Body of pancreas (tissue), 4 donors: ENCODE results near the gene PCSK1. TPM values are rescaled to one million over a fixed set of nuclear protein-coding genes. Genes with fewer than 3 reads are reported as not detected.
A peak's percentile ranks its signal among the peaks of the same experiment; 100 is the strongest.

ENCODE experiments used
- ATAC-seq: fragments of 150-250 bp; one replicate; pipeline ENCODE4 v1.9.1; 2016
- DNase-seq, 4 donors: peaks; one replicate each; pipeline ENCODE4 v3.0.0-alpha.2; 2019
- H3K27ac ChIP-seq, 4 donors: fragments of 200-600 bp; sonication (generic); 1 replicate in 3 of 4; 2 replicates in 1 of 4; pipeline versions ENCODE4 v1.5.1 to v1.6.1; 2016 to 2019; ENCODE audit warnings: mild to moderate bottlenecking in 1 of 4, mixed read lengths in 1 of 4, moderate library complexity in 1 of 4
- H3K27me3 ChIP-seq, 2 donors: fragments of 200-600 bp; sonication (generic); one replicate each; pipeline ENCODE4 v1.6.0; 2016; ENCODE audit warnings: mild to moderate bottlenecking in 1 of 2
- H3K36me3 ChIP-seq, 2 donors: fragments of 200-600 bp; sonication (generic); replicated peaks in 1 of 2; 2 replicates each; pipeline ENCODE4 v1.5.1; 2016; ENCODE audit warnings: low read depth in 2 of 2; ENCODE audit not compliant: insufficient read depth in 1 of 2
- H3K4me1 ChIP-seq: fragments of 200-600 bp; sonication (generic); one replicate; pipeline ENCODE4 v1.6.0; 2016
- H3K4me3 ChIP-seq, 2 donors: fragments of 200-600 bp; sonication (generic); 1 replicate in 1 of 2; 2 replicates in 1 of 2; pipeline ENCODE4 v1.5.1; 2016 to 2019
- H3K9me3 ChIP-seq, 3 donors: fragments of 200-600 bp; sonication (generic); 1 replicate in 2 of 3; 2 replicates in 1 of 3; pipeline ENCODE4 v1.5.1; 2016
- POLR2A ChIP-seq, 3 donors: fragments of 450-650 bp; IDR thresholded peaks; one replicate each; pipeline ENCODE4 v1.6.1; 2016; ENCODE audit warnings: antibody characterized with exemption in 3 of 3, mild to moderate bottlenecking in 2 of 3
- WGBS, 2 donors: methylation state at CpG; one replicate each; pipeline ENCODE4 v1.1.5; 2017; 5-methylcytosine and 5-hydroxymethylcytosine counted together
- intact Hi-C: fragments of 100-400 bp; cut with DNase I; formaldehyde crosslinking; loops from one replicate; pipeline ENCODE4 v1.15.1; 2023
- total RNA-seq, 2 donors: library from RNA; depleted of rRNA; stranded (reverse); fragments of >200 nt; gene quantifications; one replicate each; pipeline ENCODE4 v1.1.0, GENCODE V29; 2016
- TF ChIP-seq, protein P1 (sequence below), 7 experiments: fragments of 450-650 bp in 4 of 7; fragments of 200-600 bp in 3 of 7; sonication (generic) in 3 of 7; IDR thresholded peaks; one replicate each; pipeline ENCODE4 v1.5.1; 2016 to 2019; ENCODE audit warnings: antibody characterized with exemption in 7 of 7

Gene PCSK1
- total RNA-seq, 2 donors from 2014 or later: 7.5 to 7.9 TPM

- no peak for DNase-seq
These were observed 41.1 kb downstream of the PCSK1 start for GRCh38 chr5:96391921-96392320.

DNA sequence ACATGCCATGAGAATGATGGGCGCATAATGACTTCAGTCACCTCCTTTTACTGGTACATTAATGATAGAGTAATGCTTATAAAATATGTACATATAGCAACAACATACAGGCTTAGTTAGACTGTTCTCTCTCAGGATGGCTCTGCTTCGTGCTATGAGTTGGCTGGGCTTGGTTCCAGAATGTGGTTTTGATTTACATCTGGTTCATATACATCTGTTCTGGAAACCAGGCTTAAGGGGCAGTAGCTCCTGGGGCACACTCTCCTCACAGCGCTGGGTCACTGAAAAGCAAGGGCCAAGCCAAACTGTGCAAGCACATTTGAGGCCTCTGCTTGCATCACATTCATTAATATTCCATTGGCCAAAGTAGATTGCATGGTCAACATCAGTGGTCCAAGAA is 44.9 kb downstream of the PCSK1 start:
- Histone ChIP-seq H3K27me3 (no peaks in the 10 kb centered on the region), H3K4me1 (no peaks in the 10 kb centered on the region), H3K36me3 (no peaks in the 10 kb centered on the region), H3K4me3 (no peak overlapping the region), H3K9me3 (no peaks in the 10 kb centered on the region), H3K27ac (no peak overlapping the region)
- no peak for TF ChIP-seq POLR2A (IDR thresholded peaks at IDR 0.05)
- TF ChIP-seq, protein P1, sequence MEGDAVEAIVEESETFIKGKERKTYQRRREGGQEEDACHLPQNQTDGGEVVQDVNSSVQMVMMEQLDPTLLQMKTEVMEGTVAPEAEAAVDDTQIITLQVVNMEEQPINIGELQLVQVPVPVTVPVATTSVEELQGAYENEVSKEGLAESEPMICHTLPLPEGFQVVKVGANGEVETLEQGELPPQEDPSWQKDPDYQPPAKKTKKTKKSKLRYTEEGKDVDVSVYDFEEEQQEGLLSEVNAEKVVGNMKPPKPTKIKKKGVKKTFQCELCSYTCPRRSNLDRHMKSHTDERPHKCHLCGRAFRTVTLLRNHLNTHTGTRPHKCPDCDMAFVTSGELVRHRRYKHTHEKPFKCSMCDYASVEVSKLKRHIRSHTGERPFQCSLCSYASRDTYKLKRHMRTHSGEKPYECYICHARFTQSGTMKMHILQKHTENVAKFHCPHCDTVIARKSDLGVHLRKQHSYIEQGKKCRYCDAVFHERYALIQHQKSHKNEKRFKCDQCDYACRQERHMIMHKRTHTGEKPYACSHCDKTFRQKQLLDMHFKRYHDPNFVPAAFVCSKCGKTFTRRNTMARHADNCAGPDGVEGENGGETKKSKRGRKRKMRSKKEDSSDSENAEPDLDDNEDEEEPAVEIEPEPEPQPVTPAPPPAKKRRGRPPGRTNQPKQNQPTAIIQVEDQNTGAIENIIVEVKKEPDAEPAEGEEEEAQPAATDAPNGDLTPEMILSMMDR (IDR thresholded peaks at IDR 0.05): no peak
- WGBS, 2 donors: 85 to 91% methylated on average over 3 of the region's 3 CpGs
- ATAC-seq (no peak), DNase-seq (no peak)
- intact Hi-C loops: no loop called here

More at GRCh38 chr5:96391921-96392320, 41.1 kb downstream of the PCSK1 start:
- no peak for ATAC-seq
- Histone ChIP-seq H3K27me3 (no peaks in the 10 kb centered on the region), H3K36me3 (no peaks in the 10 kb centered on the region), H3K4me3 (no peak overlapping the region), H3K9me3 (no peaks in the 10 kb centered on the region), H3K4me1 (peaks cover 9% of the 10 kb centered on the region), H3K27ac (no peak overlapping the region)
- 88 to 94% methylated on average over 2 of the region's 2 CpGs for WGBS, 2 donors
- intact Hi-C loops: no loop called here
- TF ChIP-seq POLR2A (IDR thresholded peaks at IDR 0.05): no peak
- TF ChIP-seq, protein P1 (IDR thresholded peaks at IDR 0.05): no peak

DNA sequence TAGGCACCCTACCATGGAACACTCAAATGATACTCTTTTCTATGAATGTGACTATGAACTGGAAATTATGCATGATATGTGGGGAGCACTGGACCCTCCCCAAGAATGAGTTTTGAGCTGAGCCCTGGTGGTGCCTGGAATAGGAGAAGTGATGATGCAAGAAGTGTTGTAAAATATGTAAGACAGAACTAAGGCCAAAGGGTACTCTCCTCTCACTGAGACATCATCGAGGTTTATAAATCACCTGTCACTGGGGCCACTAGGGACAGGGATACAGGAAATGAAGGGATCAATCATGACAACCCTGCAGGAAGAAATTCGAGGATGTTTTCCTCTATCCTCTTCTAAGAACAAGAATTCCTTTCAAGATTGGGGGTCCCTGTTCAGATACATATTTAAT is 45.4 kb downstream of the PCSK1 start:
- ATAC-seq: no peak
- no peaks in the 10 kb centered on the region for H3K4me1 ChIP-seq
- no peaks in the 10 kb centered on the region for H3K9me3 ChIP-seq
- intact Hi-C loops: no loop called here
- DNase-seq: no peak
- no peaks in the 10 kb centered on the region for H3K36me3 ChIP-seq
- H3K27me3 ChIP-seq: no peaks in the 10 kb centered on the region
- WGBS, 2 donors: 52 to 71% methylated on average over 2 of the region's 2 CpGs
- no peak overlapping the region for H3K4me3 ChIP-seq
- TF ChIP-seq, protein P1 (IDR thresholded peaks at IDR 0.05): no peak
- TF ChIP-seq POLR2A (IDR thresholded peaks at IDR 0.05): no peak
- no peak overlapping the region for H3K27ac ChIP-seq

- Histone ChIP-seq H3K27me3 (no peaks in the 10 kb centered on the region), H3K36me3 (no peaks in the 10 kb centered on the region), H3K27ac (no peak overlapping the region), H3K4me1 (no peaks in the 10 kb centered on the region), H3K4me3 (no peak overlapping the region), H3K9me3 (no peaks in the 10 kb centered on the region)
- DNase-seq (no peak), ATAC-seq (no peak)
- WGBS, 2 donors: 81 to 85% methylated on average over 1 of the region's 1 CpG
- intact Hi-C loops: no loop called here
- TF ChIP-seq POLR2A (IDR thresholded peaks at IDR 0.05): no peak
- TF ChIP-seq, protein P1 (IDR thresholded peaks at IDR 0.05): no peak
These were observed 47.5 kb downstream of the PCSK1 start for GRCh38 chr5:96385538-96385937.

GRCh38 chr5:96384353-96384752 is 48.7 kb downstream of the PCSK1 start:
- DNase-seq: peak in 1 of 4 donors; percentile 42
- Histone ChIP-seq H3K4me1 (no peaks in the 10 kb centered on the region), H3K9me3 (no peaks in the 10 kb centered on the region), H3K36me3 (no peaks in the 10 kb centered on the region), H3K27ac (no peak overlapping the region), H3K4me3 (no peak overlapping the region), H3K27me3 (no peaks in the 10 kb centered on the region)
- TF ChIP-seq, protein P1 (IDR thresholded peaks at IDR 0.05): no peak
- no peak for TF ChIP-seq POLR2A (IDR thresholded peaks at IDR 0.05)
- 76 to 79% methylated on average over 3 of the region's 3 CpGs for WGBS, 2 donors
- intact Hi-C loops: no loop called here
- ATAC-seq: no peak
